Endothelial cell of umbilical vein (primary cell): ENCODE measurements around the gene SRGAP1. TPM values are rescaled to one million over a fixed set of nuclear protein-coding genes. Genes with fewer than 3 reads are reported as not detected.

ENCODE experiments used
- BruUV-seq: library from RNA; stranded (reverse); fragments of 400-500 nt; replicated peaks from 2 replicates; lab custom pipeline; 2021; lab: Mats Ljungman, UMichigan
- CTCF ChIA-PET: fragments of 300-600, 350-600 bp; sonication (Branson Sonifier 250); formaldehyde crosslinking; loops from one replicate; lab custom pipeline; 2021; ENCODE audit warnings: antibody characterized with exemption, inconsistent platforms; lab: Charles Lee
- POLR2A ChIA-PET: fragments of 300-600, 350-600 bp; sonication (Branson Sonifier 250); formaldehyde crosslinking; loops from one replicate; lab custom pipeline; 2021; ENCODE audit warnings: antibody characterized with exemption, inconsistent platforms; lab: Charles Lee
- DNase-seq: peaks from one replicate; pipeline ENCODE4 v3.0.0-alpha.2; 2011; ENCODE audit warnings: low read depth, low spot score
- FAIRE-seq: peaks from 2 replicates; lab custom pipeline; 2011; peaks lifted over from hg19 to GRCh38; lab: Jason Lieb, UNC
- H2AFZ ChIP-seq: 2 replicates; pipeline ENCODE4 v1.6.0; 2012; ENCODE audit warnings: low read depth, low read length, control low read depth, inconsistent platforms
- H3K27ac ChIP-seq: 2 replicates; pipeline ENCODE4 v1.5.1; 2011; ENCODE audit warnings: low read depth, mild to moderate bottlenecking, control low read depth, low read length, moderate library complexity; ENCODE audit not compliant: insufficient read depth
- H3K27me3 ChIP-seq, 2 experiments: 2 replicates each; pipeline versions ENCODE4 v1.6.0 to v1.6.1; 2011; ENCODE audit warnings: low read length in 2 of 2, mixed read lengths in 1 of 2; ENCODE audit not compliant: control insufficient read depth in 2 of 2, insufficient read depth in 2 of 2
- H3K36me3 ChIP-seq, 2 experiments: 2 replicates in 1 of 2; 3 replicates in 1 of 2; pipeline ENCODE4 v1.5.1; 2011; ENCODE audit warnings: low read length in 2 of 2, mild to moderate bottlenecking in 1 of 2, moderate library complexity in 1 of 2; ENCODE audit not compliant: control insufficient read depth in 2 of 2, insufficient read depth in 2 of 2; ENCODE audit errors: extremely low read depth in 1 of 2
- H3K4me1 ChIP-seq: 3 replicates; pipeline ENCODE4 v1.5.1; 2011; ENCODE audit warnings: mild to moderate bottlenecking, low read length; ENCODE audit not compliant: control insufficient read depth, insufficient read depth; ENCODE audit errors: extremely low read depth
- H3K4me2 ChIP-seq: 2 replicates; pipeline ENCODE4 v1.6.1; 2011; ENCODE audit warnings: low read length, control low read depth, mixed read lengths; ENCODE audit not compliant: insufficient read depth
- H3K4me3 ChIP-seq, 3 experiments: fragments of 200-600 bp in 1 of 3; sonication (generic), shearing (Covaris generic) in 1 of 3; replicated peaks in 1 of 3; 2 replicates each; pipeline ENCODE4 v1.5.1; 2011 to 2016; ENCODE audit warnings: control low read depth in 3 of 3, low read length in 3 of 3, mild to moderate bottlenecking in 2 of 3, inconsistent platforms in 1 of 3, low read depth in 1 of 3, moderate library complexity in 1 of 3; ENCODE audit not compliant: insufficient read depth in 1 of 3
- H3K79me2 ChIP-seq: 2 replicates; pipeline ENCODE4 v1.6.0; 2012; ENCODE audit warnings: low read length, inconsistent platforms; ENCODE audit not compliant: control insufficient read depth, insufficient read depth
- H3K9ac ChIP-seq: replicated peaks from 2 replicates; pipeline ENCODE3; 2011; ENCODE audit warnings: low read length, control low read depth; ENCODE audit not compliant: insufficient read depth; ENCODE audit errors: extremely low read depth
- H3K9me1 ChIP-seq: replicated peaks from 3 replicates; pipeline ENCODE4 v1.6.0; 2011; ENCODE audit warnings: mild to moderate bottlenecking, low read length; ENCODE audit not compliant: control insufficient read depth, insufficient read depth; ENCODE audit errors: extremely low read depth
- H3K9me3 ChIP-seq: replicated peaks from 2 replicates; pipeline ENCODE4 v1.5.1; 2012; ENCODE audit warnings: low read length, inconsistent platforms; ENCODE audit not compliant: control insufficient read depth, insufficient read depth
- H4K20me1 ChIP-seq: replicated peaks from 2 replicates; pipeline ENCODE3; 2011; ENCODE audit warnings: mild to moderate bottlenecking, low read length; ENCODE audit not compliant: control insufficient read depth, insufficient read depth; ENCODE audit errors: extremely low read depth
- CTCF ChIP-seq, 2 donors: IDR thresholded peaks; 1 replicate in 1 of 2; 2 replicates in 1 of 2; pipeline ENCODE4 v1.5.1; 2011; ENCODE audit warnings: low read length in 2 of 2, mild to moderate bottlenecking in 2 of 2, moderate library complexity in 2 of 2, control low read depth in 1 of 2, inconsistent platforms in 1 of 2, low read depth in 1 of 2; ENCODE audit not compliant: insufficient read depth in 1 of 2; ENCODE audit errors: extremely low read depth in 1 of 2
- EZH2 ChIP-seq: IDR thresholded peaks from 2 replicates; pipeline ENCODE4 v1.6.1; 2012; ENCODE audit warnings: borderline replicate concordance, low read depth, mild to moderate bottlenecking, moderate library complexity, low read length, inconsistent platforms; ENCODE audit not compliant: severe bottlenecking
- FOS ChIP-seq: IDR thresholded peaks from 2 replicates; pipeline ENCODE4 v1.6.1; 2011; ENCODE audit warnings: mild to moderate bottlenecking, low read length, moderate library complexity, borderline replicate concordance; ENCODE audit not compliant: insufficient read depth
- GATA2 ChIP-seq: IDR thresholded peaks from 2 replicates; pipeline ENCODE4 v1.7.0; 2011; ENCODE audit warnings: low read depth, mild to moderate bottlenecking, moderate library complexity, mixed read lengths, low read length; ENCODE audit not compliant: insufficient read length, insufficient read depth
- JUN ChIP-seq: IDR thresholded peaks from 2 replicates; pipeline ENCODE4 v1.6.1; 2011; ENCODE audit warnings: borderline replicate concordance, low read depth; ENCODE audit not compliant: insufficient read length, insufficient read depth
- MAX ChIP-seq: IDR thresholded peaks from 2 replicates; pipeline ENCODE4 v1.6.1; 2011; ENCODE audit not compliant: insufficient read depth, insufficient read length
- MYC ChIP-seq: IDR thresholded peaks from one replicate; pipeline ENCODE4 v1.6.1; 2011; ENCODE audit warnings: mild to moderate bottlenecking, low read depth, low read length
- POLR2A ChIP-seq: IDR thresholded peaks from 2 replicates; pipeline ENCODE4 v1.6.1; 2012; ENCODE audit warnings: low read depth, mild to moderate bottlenecking, control low read depth, low read length
- POLR2AphosphoS5 ChIP-seq: IDR thresholded peaks from 2 replicates; pipeline ENCODE4 v1.6.1; 2012; ENCODE audit warnings: low read depth, mild to moderate bottlenecking, control low read depth, low read length, moderate library complexity; ENCODE audit not compliant: insufficient read depth
- dilution Hi-C: fragments of 300-500 bp; cut with MboI; formaldehyde crosslinking; loops from one replicate; pipeline ENCODE4 v1.15.0; 2019; ENCODE audit warnings: low sequenced_read_pairs; ENCODE audit not compliant: extremely low pct_ligation_motif_present
- intact Hi-C: fragments of 100-400 bp; cut with micrococcal nuclease; formaldehyde crosslinking; loops from one replicate; pipeline ENCODE4 v1.10.0; 2022
- polyA plus RNA-seq, 4 experiments: library from polyadenylated mRNA; depleted of rRNA in 3 of 4; stranded (reverse) in 3 of 4; unstranded in 1 of 4; fragments of >200 nt; gene quantifications; 2 replicates each; pipeline versions ENCODE4 v1.2.1 to v1.2.3, GENCODE V29; 2011 to 2012; ENCODE audit warnings: missing spikeins in 1 of 4
- total RNA-seq: library from RNA; stranded (reverse); gene quantifications from 2 replicates; pipeline ENCODE4 v1.2.3, GENCODE V29; 2021

Gene SRGAP1
- total and polyA plus RNA-seq, 2 donors (not counting 3 experiments of a cell fraction or from before 2014, with no cell fraction given), result 4.9 to 16.3 TPM

- Histone ChIP-seq H3K9me3 (no peaks in the 10 kb centered on the region), H3K27me3 (no peaks in the 10 kb centered on the region), H4K20me1 (no peaks in the 10 kb centered on the region), H3K4me1 (no peaks in the 10 kb centered on the region), H2AFZ (no peak overlapping the region), H3K4me2 (no peak overlapping the region), H3K36me3 (no peaks in the 10 kb centered on the region), H3K4me3 (no peak overlapping the region), H3K9me1 (no peaks in the 10 kb centered on the region), H3K79me2 (peaks cover 11% of the 10 kb centered on the region), H3K9ac (no peak overlapping the region), H3K27ac (no peak overlapping the region)
- no peak for FAIRE-seq
- CTCF ChIA-PET, result no interaction called here
- POLR2A ChIA-PET, result no interaction called here
- no TSS peak for BruUV-seq
- intact Hi-C loops, result no loop called here
- DNase-seq, result no peak
- no peak for TF ChIP-seq JUN
- TF ChIP-seq FOS, result no peak
- no peak for TF ChIP-seq EZH2
- no peak for TF ChIP-seq POLR2AphosphoS5
- no peak for TF ChIP-seq POLR2A
- TF ChIP-seq MAX, result no peak
- TF ChIP-seq MYC, result no peak
- TF ChIP-seq CTCF (IDR thresholded peaks at IDR 0.05; ENCODE audit: extremely low read depth in 1 of 2, insufficient read depth in 1 of 2, low read depth in 1 of 2, low read length in 2 of 2), result no peak
- no peak for TF ChIP-seq GATA2
- dilution Hi-C loops, result no loop called here
Measured at GRCh38 chr12:63906876-63907275, 62.4 kb downstream of the SRGAP1 start.
